ENCODE data around the gene PER3. TPM values are rescaled to one million over a fixed set of nuclear protein-coding genes. Genes with fewer than 3 reads are reported as not detected.
"Not testable (repeated sequence)": the region's sequence is repeated elsewhere in the genome, so short reads cannot be mapped to it uniquely, and the experiment has no call there.

PER3 gene
- total and polyA plus RNA-seq, 2 of the 8 experiments (the other 6 are each of a cell fraction or from before 2014, with no cell fraction given) = 8.3 to 9.3 TPM

DNA sequence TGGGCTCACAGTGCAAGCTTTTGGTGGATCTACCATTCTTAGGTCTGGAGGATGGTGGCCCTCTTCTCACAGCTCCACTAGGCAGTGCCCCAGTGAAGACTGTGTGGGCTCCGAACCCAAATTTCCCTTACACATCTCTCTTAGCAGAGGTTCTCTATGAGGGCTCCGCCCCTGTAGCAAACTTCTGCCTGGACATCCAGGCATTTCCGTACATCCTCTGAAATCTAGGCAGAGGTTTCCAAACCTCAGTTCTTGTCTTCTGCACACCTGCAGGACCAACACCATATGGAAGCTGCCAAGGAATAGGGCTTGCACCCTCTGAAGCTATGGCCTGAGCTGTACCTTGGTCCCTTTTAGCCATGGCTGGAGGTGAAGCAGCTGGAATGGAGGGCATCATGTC is 6.9 kb downstream of the PER3 start:
- not testable (repeated sequence) for H4K5ac ChIP-seq (ENCODE audit: insufficient read length, low read depth, low read length); H2BK20ac ChIP-seq (ENCODE audit: low read length); H3K27me3 ChIP-seq (replicated peaks in 1 of 4; ENCODE audit: control insufficient read depth in 3 of 4, extremely low read depth in 1 of 4, insufficient read depth in 3 of 4, low read length in 3 of 4); H3K18ac ChIP-seq (ENCODE audit: extremely low read depth, low read length); H3K23ac ChIP-seq (ENCODE audit: insufficient read length); H3K4me1 ChIP-seq (replicated peaks in 1 of 4; ENCODE audit: control insufficient read depth in 3 of 4, insufficient read depth in 4 of 4, low read length in 3 of 4); H3K4ac ChIP-seq (replicated peaks; ENCODE audit: insufficient read length, low read depth, low read length); H4K8ac ChIP-seq (ENCODE audit: extremely low read depth, insufficient read depth, low read length); H2AFZ ChIP-seq (ENCODE audit: low read length); H3K56ac ChIP-seq (replicated peaks; ENCODE audit: insufficient read length, low read depth, low read length); H3K27ac ChIP-seq (ENCODE audit: low read depth, low read length); H3K4me3 ChIP-seq (ENCODE audit: extremely low read depth in 1 of 4, insufficient read depth in 2 of 4, low read depth in 3 of 4, low read length in 4 of 4); H3K9ac ChIP-seq (replicated peaks in 1 of 4; ENCODE audit: extremely low read depth in 1 of 4, low read depth in 3 of 4, low read length in 3 of 4); H3K79me2 ChIP-seq (ENCODE audit: control insufficient read depth in 1 of 2, insufficient read depth in 2 of 2, low read length in 2 of 2); H3K23me2 ChIP-seq (ENCODE audit: low read depth, low read length); H4K20me1 ChIP-seq (replicated peaks in 1 of 2; ENCODE audit: control insufficient read depth in 1 of 2, insufficient read depth in 2 of 2, low read length in 2 of 2); H2AK5ac ChIP-seq (ENCODE audit: low read depth, low read length); DNase-seq (ENCODE audit: low read depth in 1 of 2, low spot score in 2 of 2); H3K4me2 ChIP-seq (ENCODE audit: insufficient read depth in 1 of 2, low read depth in 2 of 2, low read length in 2 of 2); H3K79me1 ChIP-seq (ENCODE audit: low read depth, low read length); H2BK15ac ChIP-seq (ENCODE audit: low read length); H2BK120ac ChIP-seq (replicated peaks; ENCODE audit: low read depth, low read length); H2BK5ac ChIP-seq (ENCODE audit: low read depth, low read length); H2BK12ac ChIP-seq (ENCODE audit: low read depth, low read length); H4K91ac ChIP-seq (replicated peaks; ENCODE audit: insufficient read length, low read length); H3K14ac ChIP-seq (ENCODE audit: insufficient read length); FAIRE-seq
- H3K36me3 ChIP-seq (ENCODE audit: control insufficient read depth in 2 of 4, insufficient read depth in 4 of 4, low read length in 3 of 4) = peaks cover 3 to 67% (median 25%) of the 10 kb centered on the region in 4 experiments; a peak in 6 of 8 replicates
- CTCF ChIA-PET (ENCODE audit: partially characterized antibody) = interaction anchor here (0.7 to 1.6 kb wide), 2 partner anchors 123 to 185 kb away, joined by 3 read pairs; no protein-coding TSS in a partner anchor
- POLR2A ChIA-PET (ENCODE audit: partially characterized antibody) = interaction anchor here (0.6 kb wide), 1 partner anchor 81 kb away, joined by 4 read pairs; no protein-coding TSS in a partner anchor
- peaks cover 25 to 26% of the 10 kb centered on the region in 2 experiments for H3K9me3 ChIP-seq (ENCODE audit: insufficient read depth in 2 of 2, low read depth in 1 of 2, low read length in 1 of 2)
- 93% methylated on average over 3 of the region's 3 CpGs; no CpG with 5 or more reads in 1 of the 2 experiments for WGBS, 2 experiments (ENCODE audit: extremely low coverage in 1 of 2, insufficient coverage in 1 of 2, insufficient read length in 1 of 2, insufficient replicate concordance in 2 of 2, low coverage in 1 of 2, low lambda C conversion rate in 2 of 2, missing lambda C conversion rate in 1 of 2)

All from H1 (cell line).